H9 (cell line): ENCODE data around the gene PHEX. TPM values are rescaled to one million over a fixed set of nuclear protein-coding genes. Genes with fewer than 3 reads are reported as not detected.

ENCODE experiments used
- DNase-seq: peaks from one replicate; pipeline ENCODE4 v3.0.0-alpha.2; 2017
- H2AFZ ChIP-seq: one replicate; pipeline ENCODE4 v1.6.1; 2013; ENCODE audit warnings: mild to moderate bottlenecking, low read length, control low read depth, moderate library complexity
- H2AK5ac ChIP-seq: 2 replicates; pipeline ENCODE4 v1.6.1; 2013; ENCODE audit warnings: low read length, control low read depth, mixed read lengths; ENCODE audit not compliant: insufficient read length
- H2BK120ac ChIP-seq: one replicate; pipeline ENCODE4 v1.6.1; 2013; ENCODE audit warnings: low read depth, mild to moderate bottlenecking, low read length, control low read depth, inconsistent platforms; ENCODE audit not compliant: poor library complexity, severe bottlenecking
- H2BK12ac ChIP-seq: 2 replicates; pipeline ENCODE4 v1.6.1; 2013; ENCODE audit warnings: low read length, control low read depth, mixed read lengths, low read depth; ENCODE audit not compliant: insufficient read length
- H2BK15ac ChIP-seq: 2 replicates; pipeline ENCODE4 v1.6.1; 2013; ENCODE audit warnings: low read depth, low read length, control low read depth
- H2BK20ac ChIP-seq: one replicate; pipeline ENCODE4 v1.6.1; 2013; ENCODE audit warnings: low read depth, mild to moderate bottlenecking, low read length, control low read depth, inconsistent platforms; ENCODE audit not compliant: poor library complexity, severe bottlenecking
- H2BK5ac ChIP-seq: 2 replicates; pipeline ENCODE4 v1.6.1; 2013; ENCODE audit warnings: low read length, control low read depth, mixed read lengths; ENCODE audit not compliant: insufficient read length
- H3K14ac ChIP-seq: 2 replicates; pipeline ENCODE4 v1.6.1; 2013; ENCODE audit warnings: low read length, control low read depth; ENCODE audit not compliant: insufficient read depth
- H3K18ac ChIP-seq: 2 replicates; pipeline ENCODE4 v1.6.1; 2013; ENCODE audit warnings: low read depth, mild to moderate bottlenecking, mixed read lengths, low read length, control low read depth; ENCODE audit not compliant: insufficient read length
- H3K23ac ChIP-seq: 2 replicates; pipeline ENCODE4 v1.6.1; 2013; ENCODE audit warnings: low read length, control low read depth, mixed read lengths, low read depth; ENCODE audit not compliant: insufficient read length
- H3K23me2 ChIP-seq: 2 replicates; pipeline ENCODE4 v1.6.1; 2013; ENCODE audit warnings: low read depth, mild to moderate bottlenecking, mixed read lengths, low read length, control low read depth; ENCODE audit not compliant: insufficient read length, poor library complexity, severe bottlenecking
- H3K27ac ChIP-seq: 2 replicates; pipeline ENCODE4 v1.5.1; 2013; ENCODE audit warnings: low read length, control low read depth, mixed read lengths, low read depth; ENCODE audit not compliant: insufficient read length
- H3K27me3 ChIP-seq: 2 replicates; pipeline ENCODE4 v1.6.1; 2013; ENCODE audit warnings: low read length, control low read depth, inconsistent platforms; ENCODE audit not compliant: insufficient read depth
- H3K4ac ChIP-seq: 2 replicates; pipeline ENCODE4 v1.6.1; 2013; ENCODE audit warnings: low read depth, mild to moderate bottlenecking, control low read depth, inconsistent platforms, low read length, moderate library complexity
- H3K4me1 ChIP-seq: 2 replicates; pipeline ENCODE4 v1.6.1; 2013; ENCODE audit warnings: low read length, control low read depth, inconsistent platforms; ENCODE audit not compliant: insufficient read depth
- H3K4me2 ChIP-seq: 2 replicates; pipeline ENCODE4 v1.6.1; 2013; ENCODE audit warnings: low read length, control low read depth, mixed read lengths; ENCODE audit not compliant: insufficient read length, insufficient read depth
- H3K56ac ChIP-seq: 2 replicates; pipeline ENCODE4 v1.6.1; 2013; ENCODE audit warnings: low read depth, mild to moderate bottlenecking, mixed read lengths, low read length, control low read depth; ENCODE audit not compliant: insufficient read length
- H3K79me1 ChIP-seq: 2 replicates; pipeline ENCODE4 v1.6.1; 2013; ENCODE audit warnings: low read depth, mild to moderate bottlenecking, moderate library complexity, low read length, control low read depth, inconsistent platforms; ENCODE audit not compliant: insufficient read depth, poor library complexity, severe bottlenecking
- H3K79me2 ChIP-seq: 2 replicates; pipeline ENCODE4 v1.6.1; 2013; ENCODE audit warnings: low read length, control low read depth, inconsistent platforms; ENCODE audit not compliant: insufficient read depth
- H3K9ac ChIP-seq: 2 replicates; pipeline ENCODE4 v1.6.1; 2013; ENCODE audit warnings: low read length, control low read depth, mixed read lengths; ENCODE audit not compliant: insufficient read length; ENCODE audit errors: extremely low read depth
- H3K9me3 ChIP-seq: one replicate; pipeline ENCODE4 v1.6.1; 2013; ENCODE audit warnings: low read depth, low read length, inconsistent platforms; ENCODE audit not compliant: control insufficient read depth
- H3T11ph ChIP-seq: one replicate; pipeline ENCODE4 v1.6.1; 2013; ENCODE audit warnings: mild to moderate bottlenecking, low read length, control low read depth, inconsistent platforms
- H4K20me1 ChIP-seq: one replicate; pipeline ENCODE4 v1.6.1; 2013; ENCODE audit not compliant: control insufficient read depth, insufficient read length, insufficient read depth
- H4K5ac ChIP-seq: 2 replicates; pipeline ENCODE4 v1.6.1; 2013; ENCODE audit warnings: low read depth, mild to moderate bottlenecking, mixed read lengths, low read length, control low read depth; ENCODE audit not compliant: insufficient read length
- H4K8ac ChIP-seq: replicated peaks from 2 replicates; pipeline ENCODE4 v1.6.1; 2013; ENCODE audit warnings: low read length, control low read depth, mixed read lengths, low read depth; ENCODE audit not compliant: insufficient read length
- H4K91ac ChIP-seq: 2 replicates; pipeline ENCODE4 v1.6.1; 2013; ENCODE audit warnings: low read depth, mild to moderate bottlenecking, moderate library complexity, mixed read lengths, low read length, control low read depth; ENCODE audit not compliant: insufficient read length
- H3K27ac Mint-ChIP-seq, 3 experiments: 2 replicates in 2 of 3; 3 replicates in 1 of 3; pipeline ENCODE4 v1.8.0; 2020 to 2021; ENCODE audit warnings: mixed read lengths in 3 of 3, mild to moderate bottlenecking in 1 of 3, moderate library complexity in 1 of 3
- H3K27me3 Mint-ChIP-seq: 2 replicates; pipeline ENCODE4 v1.8.0; 2021; ENCODE audit warnings: low read depth, mild to moderate bottlenecking, moderate library complexity, mixed read lengths
- H3K36me3 Mint-ChIP-seq, 3 experiments: 2 replicates in 2 of 3; 3 replicates in 1 of 3; pipeline ENCODE4 v1.8.0; 2020 to 2021; ENCODE audit warnings: low read depth in 3 of 3, mixed read lengths in 3 of 3; ENCODE audit not compliant: insufficient read depth in 1 of 3
- H3K4me1 Mint-ChIP-seq, 2 experiments: 2 replicates each; pipeline ENCODE4 v1.8.0; 2020; ENCODE audit warnings: mixed read lengths in 2 of 2
- H3K4me3 Mint-ChIP-seq, 2 experiments: 2 replicates in 1 of 2; 3 replicates in 1 of 2; pipeline ENCODE4 v1.8.0; 2020 to 2021; ENCODE audit warnings: mild to moderate bottlenecking in 2 of 2, mixed read lengths in 2 of 2, moderate library complexity in 1 of 2
- H3K9me3 Mint-ChIP-seq, 2 experiments: 2 replicates in 1 of 2; 3 replicates in 1 of 2; pipeline ENCODE4 v1.8.0; 2020; ENCODE audit warnings: mild to moderate bottlenecking in 2 of 2, mixed read lengths in 2 of 2, moderate library complexity in 1 of 2
- CTCF ChIP-seq: fragments of 200-600 bp; sonication (generic); conservative IDR thresholded peaks from 3 replicates; pipeline ENCODE4 v1.8.0; 2021; ENCODE audit warnings: antibody characterized with exemption, mild to moderate bottlenecking
- WGBS: extraction: QIAGEN DNeasy Blood & Tissue Kit; methylation state at CpG from one replicate; pipeline ENCODE4 v1.1.7; 2013; ENCODE audit warnings: missing lambda C conversion rate, low lambda C conversion rate, mixed read lengths; ENCODE audit not compliant: insufficient read length; ENCODE audit errors: extremely low coverage; 5-methylcytosine and 5-hydroxymethylcytosine counted together
- total RNA-seq: library from RNA; stranded (reverse); gene quantifications from 2 replicates; pipeline ENCODE4 v1.2.1, GENCODE V29; 2021

Gene PHEX
- total RNA-seq, 1 experiment from 2014 or later = 0.11 TPM

DNA sequence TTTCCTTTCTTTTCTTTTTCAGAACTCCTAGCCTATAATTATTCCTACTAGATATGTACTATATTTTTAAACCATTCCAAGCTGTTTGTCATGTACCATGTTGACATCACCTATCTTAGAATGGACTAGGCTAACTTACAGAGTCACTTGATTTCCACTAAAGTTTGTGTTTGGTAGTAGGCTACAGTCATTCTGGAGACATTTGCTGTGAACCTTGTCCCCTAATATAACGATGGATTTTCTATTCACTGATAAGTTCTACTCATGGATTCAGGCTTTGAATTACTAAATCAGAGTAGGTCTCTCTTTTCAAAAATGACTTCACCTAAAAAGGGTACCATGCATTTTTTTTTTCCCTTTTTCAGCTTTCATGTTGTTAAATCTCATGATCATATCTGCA is 93.4 kb downstream of the PHEX start:
- no CpG with 5 or more reads among the region's 1 CpG for WGBS
- Histone ChIP-seq H2BK20ac (no peak overlapping the region), H2BK15ac (no peak overlapping the region), H4K8ac (no peak overlapping the region), H3K56ac (no peak overlapping the region), H3K79me1 (no peaks in the 10 kb centered on the region), H3K27me3 (no peaks in the 10 kb centered on the region), H3K14ac (no peak overlapping the region), H3K4me2 (no peak overlapping the region), H4K20me1 (no peaks in the 10 kb centered on the region), H3K23me2 (no peaks in the 10 kb centered on the region), H3K4ac (no peak overlapping the region), H2BK12ac (no peak overlapping the region), H3K27ac (no peak overlapping the region), H2AK5ac (no peak overlapping the region), H3T11ph (no peak overlapping the region), H3K79me2 (no peaks in the 10 kb centered on the region), H3K23ac (no peak overlapping the region), H2AFZ (no peak overlapping the region), H2BK120ac (no peak overlapping the region), H2BK5ac (no peak overlapping the region), H3K9ac (no peak overlapping the region), H3K18ac (no peak overlapping the region), H3K4me1 (no peaks in the 10 kb centered on the region; the same call in 1 of the 2 replicates), H4K5ac (no peak overlapping the region), H3K9me3 (no peaks in the 10 kb centered on the region), H4K91ac (no peak overlapping the region)
- no peak for DNase-seq
- H3K9me3 Mint-ChIP-seq = peaks cover 3 to 30% of the 10 kb centered on the region in 2 experiments
- H3K4me3 Mint-ChIP-seq = no peak overlapping the region
- H3K27me3 Mint-ChIP-seq = no peaks in the 10 kb centered on the region
- no peak overlapping the region for H3K27ac Mint-ChIP-seq
- peaks cover 28 to 30% of the 10 kb centered on the region in 2 experiments for H3K4me1 Mint-ChIP-seq
- H3K36me3 Mint-ChIP-seq = no peaks in the 10 kb centered on the region; a peak in 1 of 7 replicates
- no peak for TF ChIP-seq CTCF
